K562 (cell line): Measurements from ENCODE around the gene CARM1. TPM values are rescaled to one million over a fixed set of nuclear protein-coding genes. Genes with fewer than 3 reads are reported as not detected.

Experiments used
- MGA ChIP-seq: fragments of 450-650 bp; IDR thresholded peaks from 2 replicates; pipeline ENCODE4 v1.6.1; 2016; ENCODE audit warnings: mild to moderate bottlenecking, moderate library complexity
- NR1H2 ChIP-seq: sonication (generic); formaldehyde crosslinking; IDR thresholded peaks from 2 replicates; pipeline ENCODE4 v1.4.0; 2020; ENCODE audit warnings: mild to moderate bottlenecking, missing genetic modification reagents
- SIX5 ChIP-seq, 2 experiments: IDR thresholded peaks; 2 replicates each; pipeline ENCODE4 v1.6.1; 2011; ENCODE audit warnings: low read length in 2 of 2, borderline replicate concordance in 1 of 2, low read depth in 1 of 2, mild to moderate bottlenecking in 1 of 2, moderate library complexity in 1 of 2; ENCODE audit not compliant: insufficient read depth in 1 of 2
- TEAD4 ChIP-seq, 2 experiments: sonication (generic) in 1 of 2; formaldehyde crosslinking in 1 of 2; IDR thresholded peaks; 2 replicates each; pipeline versions ENCODE4 v1.6.1 to v1.8.0; 2012 to 2022; ENCODE audit warnings: borderline replicate concordance in 1 of 2, inconsistent platforms in 1 of 2, low read length in 1 of 2, mild to moderate bottlenecking in 1 of 2, missing genetic modification reagents in 1 of 2
- TSC22D4 ChIP-seq: fragments of 450-650 bp; IDR thresholded peaks from 2 replicates; pipeline ENCODE4 v1.6.1; 2016; ENCODE audit warnings: missing genetic modification characterization, missing biosample characterization, control low read depth
- ZNF224 ChIP-seq: sonication (generic); formaldehyde crosslinking; IDR thresholded peaks from 2 replicates; pipeline ENCODE4 v1.8.0; 2022; ENCODE audit warnings: mild to moderate bottlenecking, missing genetic modification reagents
- ZNF583 ChIP-seq: fragments of 250-450 bp; sonication (Bioruptor Pico); IDR thresholded peaks from 2 replicates; pipeline ENCODE4 v1.4.0; 2020
- ZNF586 ChIP-seq: fragments of 450-650 bp; formaldehyde crosslinking; conservative IDR thresholded peaks from 2 replicates; pipeline ENCODE4 v1.4.0; 2020; ENCODE audit warnings: mild to moderate bottlenecking, moderate library complexity
- polyA plus RNA-seq, 8 experiments: library from polyadenylated mRNA; depleted of rRNA in 4 of 8; stranded (reverse) in 5 of 8; unstranded in 3 of 8; fragments of >200 nt; fragmentation: Nextera tagmentation in 2 of 8; fragmentation: Illumina TruSeq in 1 of 8; extraction: Ambion mirVana in 2 of 8; extraction: Trizol in 1 of 8; gene quantifications; 2 replicates each; pipeline versions ENCODE4 v1.2.1 to v1.2.3, GENCODE V29; 2011 to 2014; ENCODE audit warnings: inconsistent platforms in 1 of 8, missing spikeins in 1 of 8
- total RNA-seq, 7 experiments: library from RNA; depleted of rRNA in 6 of 7; stranded (reverse); fragments of >200 nt in 6 of 7; fragmentation: Illumina TruSeq in 2 of 7; extraction: Trizol in 2 of 7; gene quantifications; 2 replicates each; pipeline versions ENCODE4 v1.2.1 to v1.2.3, GENCODE V29; 2011 to 2021; ENCODE audit warnings: low replicate concordance in 1 of 7
- TF ChIP-seq, protein P1 (sequence below): fragments of 250-450 bp; sonication (Bioruptor Pico); IDR thresholded peaks from 2 replicates; pipeline ENCODE4 v1.8.0; 2022; ENCODE audit warnings: moderate library complexity, mild to moderate bottlenecking, inconsistent platforms
- TF ChIP-seq, protein P2 (sequence below): fragments of 250-450 bp; sonication (Bioruptor Pico); IDR thresholded peaks from 2 replicates; pipeline ENCODE4 v1.9.0; 2021; ENCODE audit warnings: mild to moderate bottlenecking, inconsistent platforms

Gene CARM1
- total and polyA plus RNA-seq, 9 of the 15 experiments (the other 6 are each of a cell fraction or from before 2014, with no cell fraction given): 0.36 to 86.0 (median 29.7) TPM

- TF ChIP-seq MGA (no peak), ZNF224 (CRISPR knock-in tag) (no peak), TSC22D4 (tag) (no peak), NR1H2 (CRISPR knock-in tag) (no peak), SIX5 (IDR thresholded peaks at IDR 0.05; ENCODE audit: borderline replicate concordance in 1 of 2, insufficient read depth in 1 of 2, low read depth in 1 of 2, low read length in 2 of 2) (peak; percentile 75), ZNF583 (CRISPR knock-in tag) (no peak; the same call in 1 of the 2 replicates), ZNF586 (CRISPR knock-in tag) (no peak), TEAD4 (IDR thresholded peaks at IDR 0.05; ENCODE audit: low read length) (peak; percentile 13; the same call in 1 of the 2 replicates), TEAD4 (CRISPR knock-in tag; IDR thresholded peaks at IDR 0.05; ENCODE audit: borderline replicate concordance) (no peak; the same call in 1 of the 2 replicates)
- TF ChIP-seq, protein P1, sequence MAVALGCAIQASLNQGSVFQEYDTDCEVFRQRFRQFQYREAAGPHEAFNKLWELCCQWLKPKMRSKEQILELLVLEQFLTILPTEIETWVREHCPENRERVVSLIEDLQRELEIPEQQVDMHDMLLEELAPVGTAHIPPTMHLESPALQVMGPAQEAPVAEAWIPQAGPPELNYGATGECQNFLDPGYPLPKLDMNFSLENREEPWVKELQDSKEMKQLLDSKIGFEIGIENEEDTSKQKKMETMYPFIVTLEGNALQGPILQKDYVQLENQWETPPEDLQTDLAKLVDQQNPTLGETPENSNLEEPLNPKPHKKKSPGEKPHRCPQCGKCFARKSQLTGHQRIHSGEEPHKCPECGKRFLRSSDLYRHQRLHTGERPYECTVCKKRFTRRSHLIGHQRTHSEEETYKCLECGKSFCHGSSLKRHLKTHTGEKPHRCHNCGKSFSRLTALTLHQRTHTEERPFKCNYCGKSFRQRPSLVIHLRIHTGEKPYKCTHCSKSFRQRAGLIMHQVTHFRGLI (CRISPR knock-in tag): no peak
- TF ChIP-seq, protein P2, sequence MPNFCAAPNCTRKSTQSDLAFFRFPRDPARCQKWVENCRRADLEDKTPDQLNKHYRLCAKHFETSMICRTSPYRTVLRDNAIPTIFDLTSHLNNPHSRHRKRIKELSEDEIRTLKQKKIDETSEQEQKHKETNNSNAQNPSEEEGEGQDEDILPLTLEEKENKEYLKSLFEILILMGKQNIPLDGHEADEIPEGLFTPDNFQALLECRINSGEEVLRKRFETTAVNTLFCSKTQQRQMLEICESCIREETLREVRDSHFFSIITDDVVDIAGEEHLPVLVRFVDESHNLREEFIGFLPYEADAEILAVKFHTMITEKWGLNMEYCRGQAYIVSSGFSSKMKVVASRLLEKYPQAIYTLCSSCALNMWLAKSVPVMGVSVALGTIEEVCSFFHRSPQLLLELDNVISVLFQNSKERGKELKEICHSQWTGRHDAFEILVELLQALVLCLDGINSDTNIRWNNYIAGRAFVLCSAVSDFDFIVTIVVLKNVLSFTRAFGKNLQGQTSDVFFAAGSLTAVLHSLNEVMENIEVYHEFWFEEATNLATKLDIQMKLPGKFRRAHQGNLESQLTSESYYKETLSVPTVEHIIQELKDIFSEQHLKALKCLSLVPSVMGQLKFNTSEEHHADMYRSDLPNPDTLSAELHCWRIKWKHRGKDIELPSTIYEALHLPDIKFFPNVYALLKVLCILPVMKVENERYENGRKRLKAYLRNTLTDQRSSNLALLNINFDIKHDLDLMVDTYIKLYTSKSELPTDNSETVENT: no peak
These were observed 57.4 kb downstream of the CARM1 start, which contains the start of the genes TIMM29 and YIPF2 (continued) for GRCh38 chr19:10928563-10929401.
